Thoracic aorta (tissue), 2 donors: ENCODE measurements around the gene CCDC3. TPM values are rescaled to one million over a fixed set of nuclear protein-coding genes. Genes with fewer than 3 reads are reported as not detected.
"Not testable (repeated sequence)": the region's sequence is repeated elsewhere in the genome, so short reads cannot be mapped to it uniquely, and the experiment has no call there.

Experiments used
- ATAC-seq: fragments of 150-250 bp; one replicate; pipeline ENCODE4 v1.8.0; 2017; ENCODE audit warnings: low read depth; ENCODE audit not compliant: insufficient number of reproducible peaks, low FRiP score
- DNase-seq: peaks from one replicate; pipeline ENCODE4 v3.0.0-alpha.2; 2020; ENCODE audit warnings: low spot score
- H3K27ac ChIP-seq, 2 donors: fragments of 200-600 bp; sonication (generic); 1 replicate in 1 of 2; 2 replicates in 1 of 2; pipeline ENCODE4 v1.5.1; 2016; ENCODE audit warnings: mild to moderate bottlenecking in 2 of 2, moderate library complexity in 2 of 2
- H3K27me3 ChIP-seq: fragments of 200-600 bp; sonication (generic); replicated peaks from 2 replicates; pipeline ENCODE4 v1.6.0; 2016; ENCODE audit warnings: mild to moderate bottlenecking; ENCODE audit not compliant: insufficient read depth
- H3K36me3 ChIP-seq: fragments of 200-600 bp; sonication (generic); one replicate; pipeline ENCODE4 v1.5.1; 2016
- H3K4me1 ChIP-seq, 2 donors: fragments of 200-600 bp; sonication (generic); 1 replicate in 1 of 2; 2 replicates in 1 of 2; pipeline versions ENCODE4 v1.5.1 to v1.6.0; 2016; ENCODE audit warnings: low read depth in 2 of 2, mild to moderate bottlenecking in 1 of 2; ENCODE audit not compliant: control insufficient read depth in 1 of 2
- H3K4me3 ChIP-seq: fragments of 200-600 bp; sonication (generic); 2 replicates; pipeline ENCODE4 v1.5.1; 2016; ENCODE audit warnings: mild to moderate bottlenecking
- H3K9me3 ChIP-seq: fragments of 200-600 bp; sonication (generic); 2 replicates; pipeline ENCODE4 v1.5.1; 2016
- total RNA-seq, 2 donors: library from RNA; depleted of rRNA; stranded (reverse); fragments of >200 nt; gene quantifications; one replicate each; pipeline versions ENCODE4 v1.1.0 to v1.2.3, GENCODE V29; 2016
- TF ChIP-seq, protein P1 (sequence below): fragments of 200-600 bp; sonication (generic); IDR thresholded peaks from one replicate; pipeline ENCODE4 v1.5.1; 2019; ENCODE audit warnings: antibody characterized with exemption

The CCDC3 gene
- total RNA-seq, 2 donors from 2014 or later: 127 to 137 TPM

GRCh38 chr10:12874501-12874900, 127.0 kb downstream of the CCDC3 start:
- H3K9me3 ChIP-seq: no peaks in the 10 kb centered on the region
- no peak for DNase-seq

DNA sequence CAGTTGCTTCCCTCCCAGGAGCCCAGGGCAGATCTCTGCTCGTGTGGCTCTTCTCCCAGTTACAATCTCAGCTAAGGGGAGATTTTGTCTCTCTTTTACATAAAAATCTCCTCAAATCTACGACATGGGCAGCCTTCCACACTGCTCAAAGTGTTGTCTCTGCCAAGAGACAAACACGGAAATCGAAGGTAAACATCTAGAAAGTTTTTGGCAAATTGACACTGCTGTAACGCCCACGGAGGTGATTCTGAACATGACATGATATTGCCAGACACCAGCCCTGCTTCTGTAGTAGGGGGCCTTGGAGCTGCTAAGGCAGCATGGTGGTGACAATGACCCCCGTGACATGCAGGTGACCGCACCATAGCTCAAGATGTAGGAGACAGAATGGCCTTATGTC, 128.3 kb downstream of the CCDC3 start:
- Histone ChIP-seq H3K4me3 (no peak overlapping the region), H3K9me3 (no peaks in the 10 kb centered on the region), H3K4me1 (peaks cover 4 to 31% of the 10 kb centered on the region in 2 donors), H3K27me3 (no peaks in the 10 kb centered on the region), H3K36me3 (no peaks in the 10 kb centered on the region), H3K27ac (no peak overlapping the region)
- DNase-seq (no peak), ATAC-seq (no peak)
- TF ChIP-seq, protein P1, sequence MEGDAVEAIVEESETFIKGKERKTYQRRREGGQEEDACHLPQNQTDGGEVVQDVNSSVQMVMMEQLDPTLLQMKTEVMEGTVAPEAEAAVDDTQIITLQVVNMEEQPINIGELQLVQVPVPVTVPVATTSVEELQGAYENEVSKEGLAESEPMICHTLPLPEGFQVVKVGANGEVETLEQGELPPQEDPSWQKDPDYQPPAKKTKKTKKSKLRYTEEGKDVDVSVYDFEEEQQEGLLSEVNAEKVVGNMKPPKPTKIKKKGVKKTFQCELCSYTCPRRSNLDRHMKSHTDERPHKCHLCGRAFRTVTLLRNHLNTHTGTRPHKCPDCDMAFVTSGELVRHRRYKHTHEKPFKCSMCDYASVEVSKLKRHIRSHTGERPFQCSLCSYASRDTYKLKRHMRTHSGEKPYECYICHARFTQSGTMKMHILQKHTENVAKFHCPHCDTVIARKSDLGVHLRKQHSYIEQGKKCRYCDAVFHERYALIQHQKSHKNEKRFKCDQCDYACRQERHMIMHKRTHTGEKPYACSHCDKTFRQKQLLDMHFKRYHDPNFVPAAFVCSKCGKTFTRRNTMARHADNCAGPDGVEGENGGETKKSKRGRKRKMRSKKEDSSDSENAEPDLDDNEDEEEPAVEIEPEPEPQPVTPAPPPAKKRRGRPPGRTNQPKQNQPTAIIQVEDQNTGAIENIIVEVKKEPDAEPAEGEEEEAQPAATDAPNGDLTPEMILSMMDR: no peak

More at GRCh38 chr10:12874501-12874900, 127.0 kb downstream of the CCDC3 start:
- no peaks in the 10 kb centered on the region for H3K27me3 ChIP-seq
- TF ChIP-seq, protein P1: no peak
- peaks cover 4 to 31% of the 10 kb centered on the region in 2 donors for H3K4me1 ChIP-seq
- no peak overlapping the region for H3K4me3 ChIP-seq
- no peak overlapping the region for H3K27ac ChIP-seq
- H3K36me3 ChIP-seq: no peaks in the 10 kb centered on the region
- ATAC-seq: no peak

DNA sequence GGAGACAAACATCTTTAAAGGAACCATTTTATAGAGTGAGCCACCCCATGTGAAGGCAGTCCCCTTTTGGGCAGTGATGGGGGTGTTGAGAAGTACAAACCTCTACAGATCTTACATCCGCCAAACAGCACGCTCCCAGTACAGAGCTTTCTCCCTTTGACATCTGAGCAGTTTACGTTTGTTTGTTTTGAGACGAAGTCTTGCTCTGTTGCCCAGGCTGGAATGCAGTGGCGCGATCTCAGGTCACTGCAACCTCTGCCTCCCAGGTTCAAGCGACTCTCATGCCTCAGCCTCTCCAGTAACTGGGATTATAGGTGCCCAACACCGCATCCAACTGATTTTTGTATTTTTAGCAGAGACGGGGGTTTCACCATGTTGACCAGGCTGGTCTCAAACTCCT, 128.9 kb downstream of the CCDC3 start:
- DNase-seq (no peak), ATAC-seq (no peak)
- Histone ChIP-seq H3K36me3 (no peaks in the 10 kb centered on the region), H3K4me1 (peaks cover 4 to 31% of the 10 kb centered on the region in 2 donors), H3K27ac (no peak overlapping the region), H3K27me3 (no peaks in the 10 kb centered on the region), H3K9me3 (no peaks in the 10 kb centered on the region), H3K4me3 (no peak overlapping the region)
- TF ChIP-seq, protein P1: no peak

GRCh38 chr10:12869427-12869826, 132.1 kb downstream of the CCDC3 start:
- Histone ChIP-seq H3K27me3 (no peaks in the 10 kb centered on the region), H3K27ac (no peak overlapping the region), H3K4me3 (no peak overlapping the region), H3K4me1 (peaks cover 0 to 12% of the 10 kb centered on the region in 2 donors), H3K9me3 (no peaks in the 10 kb centered on the region), H3K36me3 (no peaks in the 10 kb centered on the region)
- ATAC-seq: no peak
- no peak for DNase-seq
- TF ChIP-seq, protein P1: no peak

GRCh38 chr10:12868229-12868628, 133.3 kb downstream of the CCDC3 start:
- Histone ChIP-seq H3K4me3 (no peak overlapping the region), H3K27ac (no peak overlapping the region), H3K36me3 (no peaks in the 10 kb centered on the region), H3K4me1 (peaks cover 0 to 8% of the 10 kb centered on the region in 2 donors), H3K27me3 (no peaks in the 10 kb centered on the region), H3K9me3 (no peaks in the 10 kb centered on the region)
- ATAC-seq (no peak), DNase-seq (no peak)
- TF ChIP-seq, protein P1: no peak

- DNase-seq, H3K4me3 ChIP-seq, H3K9me3 ChIP-seq, H3K36me3 ChIP-seq, ATAC-seq, H3K27me3 ChIP-seq, H3K4me1 ChIP-seq, H3K27ac ChIP-seq: not testable (repeated sequence)
These were observed 136.0 kb downstream of the CCDC3 start for GRCh38 chr10:12865515-12865914.
